Spleen (tissue), 11 donors: ENCODE measurements around the gene TTLL3. TPM values are rescaled to one million over a fixed set of nuclear protein-coding genes. Genes with fewer than 3 reads are reported as not detected.

Experiments used
- DNase-seq: peaks from one replicate; pipeline ENCODE4 v3.0.0-alpha.2; 2020
- H3K27ac ChIP-seq, 8 donors: fragments of 200-600 bp; sonication (generic) in 7 of 8; 1 replicate in 4 of 8; 2 replicates in 4 of 8; pipeline versions ENCODE4 v1.5.0 to v1.8.0; 2016 to 2021; ENCODE audit warnings: inconsistent platforms in 4 of 8, mild to moderate bottlenecking in 4 of 8, moderate library complexity in 1 of 8
- H3K27me3 ChIP-seq, 7 donors: fragments of 200-600 bp; sonication (generic) in 6 of 7; replicated peaks in 1 of 7; 1 replicate in 4 of 7; 2 replicates in 3 of 7; pipeline versions ENCODE4 v1.5.0 to v1.8.0; 2016 to 2021; ENCODE audit warnings: inconsistent platforms in 3 of 7, mild to moderate bottlenecking in 1 of 7
- H3K36me3 ChIP-seq, 6 donors: fragments of 200-600 bp; sonication (generic) in 5 of 6; 1 replicate in 4 of 6; 2 replicates in 2 of 6; pipeline versions ENCODE4 v1.5.0 to v1.8.0; 2016 to 2021; ENCODE audit warnings: inconsistent platforms in 2 of 6
- H3K4me1 ChIP-seq, 6 donors: fragments of 200-600 bp; sonication (generic) in 5 of 6; 1 replicate in 3 of 6; 2 replicates in 3 of 6; pipeline versions ENCODE4 v1.5.0 to v1.8.0; 2016 to 2021; ENCODE audit warnings: inconsistent platforms in 3 of 6
- H3K4me3 ChIP-seq, 8 donors: fragments of 200-600 bp; sonication (generic) in 7 of 8; 1 replicate in 4 of 8; 2 replicates in 4 of 8; pipeline versions ENCODE4 v1.5.0 to v1.8.0; 2016 to 2021; ENCODE audit warnings: inconsistent platforms in 4 of 8, mild to moderate bottlenecking in 4 of 8, moderate library complexity in 2 of 8
- H3K9me3 ChIP-seq, 8 donors: fragments of 200-600 bp; sonication (generic) in 7 of 8; 1 replicate in 4 of 8; 2 replicates in 4 of 8; pipeline versions ENCODE4 v1.5.0 to v1.8.0; 2016 to 2021; ENCODE audit warnings: inconsistent platforms in 4 of 8
- CTCF ChIP-seq, 11 experiments: fragments of 200-600 bp in 7 of 11; fragments of 450-650 bp in 4 of 11; sonication (generic) in 4 of 11; IDR thresholded peaks in 8 of 11; conservative IDR thresholded peaks in 3 of 11; 1 replicate in 7 of 11; 2 replicates in 4 of 11; pipeline versions ENCODE4 v1.4.0 to v1.8.0; 2016 to 2021; ENCODE audit warnings: antibody characterized with exemption in 11 of 11, inconsistent platforms in 4 of 11, mild to moderate bottlenecking in 1 of 11
- POLR2A ChIP-seq, 3 donors: fragments of 450-650 bp; IDR thresholded peaks; one replicate each; pipeline ENCODE4 v1.5.1; 2017; ENCODE audit warnings: antibody characterized with exemption in 3 of 3, mild to moderate bottlenecking in 1 of 3
- POLR2AphosphoS5 ChIP-seq, 3 donors: sonication (generic); formaldehyde crosslinking; IDR thresholded peaks; one replicate each; pipeline ENCODE4 v1.5.1; 2017; ENCODE audit warnings: antibody characterized with exemption in 3 of 3
- WGBS, 5 donors: extraction: QIAGEN DNeasy Blood & Tissue Kit in 3 of 5; methylation state at CpG; one replicate each; pipeline versions ENCODE4 v1.1.5 to v1.1.7; 2013 to 2018; 5-methylcytosine and 5-hydroxymethylcytosine counted together
- intact Hi-C: fragments of 100-400 bp; cut with DNase I; formaldehyde crosslinking; loops from one replicate; pipeline ENCODE4 v1.15.0; 2023; ENCODE audit warnings: low total_unique reads
- polyA plus RNA-seq, 3 donors: library from polyadenylated mRNA; stranded (reverse); fragments of 200-250 nt; gene quantifications; one replicate each; pipeline ENCODE4 v1.2.1, GENCODE V29; 2013
- total RNA-seq, 7 donors: library from RNA; depleted of rRNA in 3 of 7; stranded (reverse); fragments of >200 nt in 3 of 7; fragmentation: NEBNext Ultra II Directional in 4 of 7; extraction: Animal tissue kit (Norgen Biotek cat#: 25700) in 4 of 7; gene quantifications; one replicate each; pipeline versions ENCODE4 v1.1.0 to v1.2.1, GENCODE V29; 2016 to 2021
- donor health status: healthy with polysubstance abuse.
- donor health status: DM: no; HTN: no; CAD: no; lungs with moderate emphysema.
- donor health status: DM: no; HTN: no; CAD: no.
- donor health status: Bipolar disorder and iron deficiency.
- donor health status: healthy.
- donor health status: DM: no; HTN: no; CAD: no.
- donor health status: DM: yes; HTN: yes; CAD: no.

Gene TTLL3
- total and polyA plus RNA-seq, 10 donors = 24.8 to 143 (median 74.0) TPM

DNA sequence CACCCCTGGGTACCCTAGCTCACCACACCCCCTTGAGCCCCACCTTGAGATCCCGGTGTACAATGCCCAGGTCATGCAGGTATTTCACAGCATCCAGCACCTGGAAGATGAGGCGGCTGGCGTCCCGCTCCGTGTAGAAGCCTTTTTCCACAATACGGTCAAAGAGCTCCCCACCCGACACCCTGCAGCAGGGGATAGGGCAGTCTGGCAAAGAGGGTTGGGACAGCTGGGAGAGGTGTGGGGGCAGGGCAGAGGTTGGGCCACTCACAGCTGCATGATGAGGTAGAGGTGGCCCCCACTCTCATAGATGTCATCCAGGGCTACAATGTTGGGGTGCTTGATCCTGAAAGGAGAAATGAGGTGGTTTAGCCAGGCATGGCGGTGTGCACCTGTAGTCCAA lies 47.2 kb upstream of the TTLL3 start:
- TF ChIP-seq POLR2A (IDR thresholded peaks at IDR 0.05) (no peak), CTCF (IDR thresholded peaks at IDR 0.05 in 8 of 11, conservative IDR thresholded peaks at IDR 0.05 in 3 of 11) (no peak), POLR2AphosphoS5 (IDR thresholded peaks at IDR 0.05) (no peak)
- peaks cover 0 to 23% (median 14%) of the 10 kb centered on the region in 6 donors for H3K4me1 ChIP-seq
- no peak overlapping the region for H3K27ac ChIP-seq
- DNase-seq = no peak
- peaks cover 0 to 80% (median 28%) of the 10 kb centered on the region in 6 donors for H3K36me3 ChIP-seq
- H3K4me3 ChIP-seq = no peak overlapping the region
- whole genome bisulfite sequencing, 5 donors = 92 to 97% (median 93%) methylated on average over 7 to 8 of the region's 8 CpGs
- H3K9me3 ChIP-seq = no peaks in the 10 kb centered on the region
- intact Hi-C loops = no loop called here
- H3K27me3 ChIP-seq = no peaks in the 10 kb centered on the region

- intact Hi-C loops = no loop called here
- Histone ChIP-seq H3K4me1 (peaks cover 6 to 53% (median 42%) of the 10 kb centered on the region in 6 donors), H3K36me3 (peaks cover 0 to 51% (median 4%) of the 10 kb centered on the region in 6 donors), H3K27me3 (peaks cover 0 to 11% (median 0%) of the 10 kb centered on the region in 7 donors), H3K9me3 (no peaks in the 10 kb centered on the region), H3K4me3 (no peak overlapping the region), H3K27ac (no peak overlapping the region)
- WGBS, 5 donors = 90 to 100% (median 93%) methylated on average over 2 to 4 of the region's 4 CpGs
- DNase-seq = no peak
- TF ChIP-seq POLR2AphosphoS5 (IDR thresholded peaks at IDR 0.05) (no peak), CTCF (IDR thresholded peaks at IDR 0.05 in 8 of 11, conservative IDR thresholded peaks at IDR 0.05 in 3 of 11) (no peak), POLR2A (IDR thresholded peaks at IDR 0.05) (no peak)
Measured at GRCh38 chr3:9765865-9766264, 44.2 kb upstream of the TTLL3 start.

DNA sequence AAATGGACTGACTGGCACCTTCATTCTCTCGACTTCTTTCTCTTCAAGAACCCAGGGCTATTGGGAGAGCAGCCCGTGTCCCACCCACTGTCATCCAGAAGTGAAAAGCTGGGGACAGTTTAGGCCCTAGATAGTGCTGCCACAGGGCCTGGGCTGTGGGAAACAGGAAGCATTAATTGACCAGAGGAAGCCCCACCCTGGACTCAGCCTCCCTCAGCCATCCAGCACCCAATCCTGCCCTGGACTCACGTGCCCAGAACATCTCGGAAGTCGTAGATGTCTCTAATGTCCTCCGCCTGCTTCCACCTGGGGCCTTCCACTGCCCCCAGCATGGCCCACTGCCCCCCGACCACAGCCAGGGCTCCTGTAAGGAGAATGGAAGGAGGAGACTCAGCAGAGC lies 42.6 kb upstream of the TTLL3 start:
- peaks cover 0 to 11% (median 0%) of the 10 kb centered on the region in 7 donors for H3K27me3 ChIP-seq
- DNase-seq = no peak
- 59 to 80% (median 62%) methylated on average over 6 to 7 of the region's 7 CpGs for WGBS, 5 donors

GRCh38 chr3:9768141-9768775 lies 41.8 kb upstream of the TTLL3 start:
- H3K27ac ChIP-seq = peak overlapping the region in 3 of 8 donors; percentile 41 to 85 (median 72)
- intact Hi-C loops = no loop called here

More for the DNA sequence above, 42.6 kb upstream of the TTLL3 start:
- H3K9me3 ChIP-seq = no peaks in the 10 kb centered on the region
- TF ChIP-seq POLR2AphosphoS5 (IDR thresholded peaks at IDR 0.05) (peak; percentile 21 to 45 (median 35)), POLR2A (IDR thresholded peaks at IDR 0.05) (no peak)
- intact Hi-C loops = no loop called here
- peak overlapping the region in 5 of 8 donors; percentile 36 to 85 (median 57) for H3K27ac ChIP-seq
- H3K4me1 ChIP-seq = peaks cover 6 to 56% (median 44%) of the 10 kb centered on the region in 6 donors
- peaks cover 0 to 35% (median 0%) of the 10 kb centered on the region in 6 donors for H3K36me3 ChIP-seq
- no peak overlapping the region for H3K4me3 ChIP-seq

More at GRCh38 chr3:9768141-9768775, 41.8 kb upstream of the TTLL3 start:
- DNase-seq = no peak
- Histone ChIP-seq H3K4me1 (peaks cover 6 to 56% (median 44%) of the 10 kb centered on the region in 6 donors), H3K27me3 (peaks cover 0 to 11% (median 0%) of the 10 kb centered on the region in 7 donors), H3K4me3 (no peak overlapping the region), H3K9me3 (no peaks in the 10 kb centered on the region), H3K36me3 (peaks cover 0 to 27% (median 0%) of the 10 kb centered on the region in 6 donors)
- 80 to 99% (median 86%) methylated on average over 5 to 6 of the region's 6 CpGs for WGBS, 5 donors
- no peak for TF ChIP-seq POLR2A (IDR thresholded peaks at IDR 0.05)
- TF ChIP-seq CTCF (IDR thresholded peaks at IDR 0.05 in 8 of 11, conservative IDR thresholded peaks at IDR 0.05 in 3 of 11) = no peak
- no peak for TF ChIP-seq POLR2AphosphoS5 (IDR thresholded peaks at IDR 0.05)
